BJ (cell line): ENCODE data around the gene SHQ1. TPM values are rescaled to one million over a fixed set of nuclear protein-coding genes. Genes with fewer than 3 reads are reported as not detected.

Source experiments
- CTCF ChIA-PET: fragments of 350-600 bp; formaldehyde crosslinking; extraction: SDS; loops from one replicate; lab custom pipeline; 2021; ENCODE audit warnings: antibody characterized with exemption, inconsistent platforms; lab: Yijun Ruan, JAX
- POLR2A ChIA-PET: fragments of 300-600 bp; sonication (Branson Sonifier 250); formaldehyde crosslinking; extraction: SDS; loops from one replicate; lab custom pipeline; 2021; ENCODE audit warnings: antibody characterized with exemption; lab: Charles Lee
- DNase-seq: peaks from one replicate; pipeline ENCODE4 v3.0.0-alpha.2; 2011; ENCODE audit warnings: low read depth
- H3K27me3 ChIP-seq: 2 replicates; pipeline ENCODE4 v1.6.0; 2011; ENCODE audit warnings: low read length; ENCODE audit not compliant: control insufficient read depth, insufficient read depth
- H3K36me3 ChIP-seq: 2 replicates; pipeline ENCODE4 v1.5.1; 2011; ENCODE audit warnings: low read length; ENCODE audit not compliant: control insufficient read depth, insufficient read depth
- H3K4me3 ChIP-seq: 2 replicates; pipeline ENCODE4 v1.5.1; 2011; ENCODE audit warnings: low read depth, mild to moderate bottlenecking, control low read depth, low read length
- CTCF ChIP-seq: IDR thresholded peaks from 2 replicates; pipeline ENCODE4 v1.5.1; 2011; ENCODE audit warnings: low read depth, mild to moderate bottlenecking, control low read depth, inconsistent platforms, low read length, moderate library complexity; ENCODE audit not compliant: insufficient read depth
- polyA plus RNA-seq: library from polyadenylated mRNA; depleted of rRNA; stranded (reverse); fragments of >200 nt; gene quantifications from 2 replicates; pipeline ENCODE4 v1.2.3, GENCODE V29; 2011

The SHQ1 gene
- polyA plus RNA-seq, 1 experiment: 9.5 TPM

GRCh38 chr3:72766866-72767265, 81.4 kb downstream of the SHQ1 start:
- no peaks in the 10 kb centered on the region for H3K27me3 ChIP-seq
- TF ChIP-seq CTCF: no peak
- peaks cover 1% of the 10 kb centered on the region; the same call in 1 of the 2 replicates for H3K36me3 ChIP-seq
- ChIA-PET POLR2A (no interaction called here), CTCF (no interaction called here)
- DNase-seq: no peak
- no peak overlapping the region for H3K4me3 ChIP-seq

GRCh38 chr3:72763751-72764440, 84.3 kb downstream of the SHQ1 start:
- Histone ChIP-seq H3K36me3 (no peaks in the 10 kb centered on the region; the same call in 1 of the 2 replicates), H3K27me3 (no peaks in the 10 kb centered on the region), H3K4me3 (no peak overlapping the region)
- ChIA-PET POLR2A (no interaction called here), CTCF (no interaction called here)
- DNase-seq: no peak
- TF ChIP-seq CTCF: no peak

- no peak overlapping the region for H3K4me3 ChIP-seq
- no peak for TF ChIP-seq CTCF
- ChIA-PET CTCF (no interaction called here), POLR2A (no interaction called here)
- no peaks in the 10 kb centered on the region for H3K36me3 ChIP-seq
- no peaks in the 10 kb centered on the region for H3K27me3 ChIP-seq
- DNase-seq: no peak
Observed at GRCh38 chr3:72761410-72761809, 86.8 kb downstream of the SHQ1 start.

GRCh38 chr3:72760225-72760624, 88.0 kb downstream of the SHQ1 start:
- Histone ChIP-seq H3K4me3 (no peak overlapping the region), H3K36me3 (no peaks in the 10 kb centered on the region), H3K27me3 (no peaks in the 10 kb centered on the region)
- DNase-seq: no peak
- CTCF ChIA-PET: no interaction called here
- POLR2A ChIA-PET: no interaction called here
- no peak for TF ChIP-seq CTCF

- CTCF ChIA-PET: no interaction called here
- H3K27me3 ChIP-seq: no peaks in the 10 kb centered on the region
- TF ChIP-seq CTCF: no peak
- no peak for DNase-seq
- no peaks in the 10 kb centered on the region for H3K36me3 ChIP-seq
- no peak overlapping the region for H3K4me3 ChIP-seq
- POLR2A ChIA-PET: no interaction called here
Observed at GRCh38 chr3:72756900-72757299, 91.3 kb downstream of the SHQ1 start.
